Activated T-cell treated with anti-CD3 and anti-CD28 coated beads, Interleukin-2, amount 50 U/mL, for 4 hours (primary cell): ENCODE results near the gene ODAD2. TPM values are rescaled to one million over a fixed set of nuclear protein-coding genes. Genes with fewer than 3 reads are reported as not detected.

ENCODE experiments used
- ATAC-seq, 2 donors: fragments of 200-7000 bp; cut with Tn5 transposase; one replicate each; pipeline ENCODE4 v1.10.0; 2021
- DNase-seq: peaks from one replicate; pipeline ENCODE4 v3.0.0-alpha.2; 2020
- H3K27me3 Mint-ChIP-seq: one replicate; pipeline ENCODE4 v1.8.0; 2021; ENCODE audit warnings: low read depth, mixed read lengths
- H3K36me3 Mint-ChIP-seq: one replicate; pipeline ENCODE4 v1.8.0; 2022; ENCODE audit warnings: mixed read lengths; ENCODE audit not compliant: insufficient read depth
- H3K4me1 Mint-ChIP-seq: one replicate; pipeline ENCODE4 v1.8.0; 2021; ENCODE audit warnings: low read depth, mixed read lengths
- H3K4me3 Mint-ChIP-seq: one replicate; pipeline ENCODE4 v1.8.0; 2021; ENCODE audit warnings: mild to moderate bottlenecking, moderate library complexity, mixed read lengths
- H3K9me3 Mint-ChIP-seq: one replicate; pipeline ENCODE4 v1.8.0; 2021; ENCODE audit warnings: mixed read lengths
- total RNA-seq, 3 donors: library from RNA; stranded (reverse); gene quantifications; one replicate each; pipeline ENCODE4 v1.2.1, GENCODE V29; 2021

The ODAD2 gene
- total RNA-seq, 3 donors from 2014 or later = 0.05 TPM; not detected in 2

GRCh38 chr10:27838361-27838760 lies 160.5 kb downstream of the ODAD2 start:
- Mint-ChIP-seq H3K36me3 (peaks cover 1% of the 10 kb centered on the region), H3K27me3 (peaks cover 6% of the 10 kb centered on the region), H3K9me3 (no peaks in the 10 kb centered on the region), H3K4me3 (no peak overlapping the region), H3K4me1 (no peaks in the 10 kb centered on the region)
- DNase-seq (no peak), ATAC-seq (no peak)

DNA sequence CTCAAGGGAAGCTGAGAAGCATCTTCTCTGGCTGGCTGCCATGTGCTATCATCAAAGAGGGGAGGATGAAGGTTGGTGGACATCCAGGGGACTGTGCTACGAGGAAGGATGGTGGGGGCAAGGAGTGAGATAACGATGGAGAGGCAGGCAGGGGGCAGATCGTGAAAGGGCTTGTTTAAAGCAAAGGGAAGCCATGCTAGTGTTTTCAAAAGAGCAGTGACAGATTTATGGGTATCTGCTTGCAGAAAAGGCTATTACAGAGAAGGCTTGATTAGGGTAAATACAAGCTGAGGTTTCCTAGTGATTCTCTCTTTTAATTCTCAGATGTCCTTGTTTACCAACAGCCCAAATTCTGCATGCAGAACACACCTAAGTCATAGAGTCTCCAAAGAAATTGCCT lies 164.4 kb downstream of the ODAD2 start:
- ATAC-seq (no peak), DNase-seq (no peak)
- H3K27me3 Mint-ChIP-seq = peaks cover 7% of the 10 kb centered on the region
- H3K4me1 Mint-ChIP-seq = no peaks in the 10 kb centered on the region
- H3K9me3 Mint-ChIP-seq = no peaks in the 10 kb centered on the region
- H3K4me3 Mint-ChIP-seq = no peak overlapping the region
- no peaks in the 10 kb centered on the region for H3K36me3 Mint-ChIP-seq

DNA sequence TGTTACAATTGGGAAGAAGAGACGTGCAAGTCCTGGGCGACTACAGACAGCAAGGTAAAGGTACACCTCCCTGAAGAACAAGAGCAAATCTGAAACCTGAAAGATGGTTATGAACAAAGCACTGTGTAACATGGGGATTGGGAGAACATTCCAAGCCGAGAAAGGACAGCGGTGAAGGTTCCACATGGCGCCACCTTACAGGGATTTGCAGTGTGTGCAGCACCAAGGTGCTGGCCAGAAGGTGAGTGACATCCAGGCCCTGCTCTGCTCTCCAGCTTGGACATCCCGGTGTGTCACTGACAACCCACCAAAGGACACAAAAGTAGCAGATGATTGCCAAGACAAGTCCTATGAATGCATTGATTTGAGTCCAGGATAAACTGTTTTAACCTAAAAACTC lies 165.1 kb downstream of the ODAD2 start:
- Mint-ChIP-seq H3K27me3 (peaks cover 7% of the 10 kb centered on the region), H3K9me3 (no peaks in the 10 kb centered on the region), H3K4me3 (no peak overlapping the region), H3K36me3 (no peaks in the 10 kb centered on the region), H3K4me1 (no peaks in the 10 kb centered on the region)
- DNase-seq (no peak), ATAC-seq (no peak)

- no peaks in the 10 kb centered on the region for H3K9me3 Mint-ChIP-seq
- no peaks in the 10 kb centered on the region for H3K36me3 Mint-ChIP-seq
- no peaks in the 10 kb centered on the region for H3K4me1 Mint-ChIP-seq
- DNase-seq (no peak), ATAC-seq (no peak)
- H3K27me3 Mint-ChIP-seq = peaks cover 7% of the 10 kb centered on the region
- no peak overlapping the region for H3K4me3 Mint-ChIP-seq
Measured at GRCh38 chr10:27832826-27833225, 166.1 kb downstream of the ODAD2 start.

DNA sequence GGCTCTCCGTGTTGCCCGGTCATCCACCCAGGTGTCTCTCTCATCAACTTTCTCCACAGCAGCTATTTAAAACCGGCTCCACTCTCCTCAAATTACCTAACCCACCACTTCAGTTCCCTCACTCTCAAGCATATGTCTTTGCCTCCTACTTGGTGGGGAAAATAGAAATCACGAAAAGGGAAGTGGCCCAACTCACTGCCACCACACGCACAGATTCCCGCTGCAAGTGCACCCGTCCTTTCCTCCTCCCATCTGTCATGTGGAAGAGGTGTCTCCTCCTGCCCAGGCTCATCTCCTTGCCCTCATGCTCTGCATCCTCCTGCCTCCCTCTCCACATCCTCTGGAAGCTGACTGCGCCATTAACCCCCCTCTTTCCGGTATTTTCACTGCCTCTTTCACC lies 172.5 kb downstream of the ODAD2 start:
- ATAC-seq = no peak
- H3K27me3 Mint-ChIP-seq = peaks cover 7% of the 10 kb centered on the region

DNA sequence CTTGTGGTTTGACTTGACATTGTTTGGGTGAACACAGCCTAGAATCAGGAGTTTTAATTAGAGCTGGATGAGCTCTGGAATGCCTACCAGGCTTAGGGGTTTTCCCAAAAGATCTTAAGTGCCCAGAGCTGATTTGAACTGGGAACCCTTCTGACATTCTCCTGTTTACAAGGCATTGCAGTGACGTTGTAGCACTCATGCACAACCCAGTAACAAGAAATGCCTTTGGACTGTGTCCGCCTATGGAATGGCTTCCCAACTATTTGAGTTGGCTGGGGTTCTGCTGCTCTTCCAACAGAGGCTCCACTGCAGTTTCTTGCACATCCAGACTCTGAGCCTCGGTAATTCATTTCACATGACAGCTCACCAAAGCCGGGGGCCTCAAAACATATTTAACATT lies 176.6 kb downstream of the ODAD2 start:
- H3K36me3 Mint-ChIP-seq = no peaks in the 10 kb centered on the region
- no peak overlapping the region for H3K4me3 Mint-ChIP-seq
- H3K27me3 Mint-ChIP-seq = peaks cover 7% of the 10 kb centered on the region
- DNase-seq (no peak), ATAC-seq (no peak)
- H3K4me1 Mint-ChIP-seq = no peaks in the 10 kb centered on the region
- peaks cover 3% of the 10 kb centered on the region for H3K9me3 Mint-ChIP-seq

More for the DNA sequence above, 172.5 kb downstream of the ODAD2 start:
- H3K36me3 Mint-ChIP-seq = no peaks in the 10 kb centered on the region
- H3K9me3 Mint-ChIP-seq = peaks cover 3% of the 10 kb centered on the region
- H3K4me1 Mint-ChIP-seq = no peaks in the 10 kb centered on the region
- no peak overlapping the region for H3K4me3 Mint-ChIP-seq
- DNase-seq = no peak

DNA sequence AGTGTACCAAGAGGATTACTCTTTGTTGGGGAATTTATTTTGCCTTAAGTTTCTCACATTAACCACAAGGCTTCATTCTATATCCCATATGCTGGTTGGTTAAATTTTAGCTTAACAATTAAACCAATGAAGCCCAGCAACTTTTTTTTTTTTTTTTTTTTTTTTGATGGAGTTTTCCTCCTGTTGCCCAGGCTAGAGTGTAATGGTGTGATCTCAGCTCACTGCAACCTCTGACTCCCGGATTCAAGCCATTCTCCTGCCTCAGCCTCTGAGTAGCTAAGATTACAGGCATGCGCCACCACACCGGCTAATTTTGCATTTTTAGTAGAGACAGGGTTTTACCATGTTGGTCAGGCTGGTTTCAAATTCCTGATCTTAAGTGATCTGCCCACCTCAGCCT lies 178.2 kb downstream of the ODAD2 start:
- peaks cover 7% of the 10 kb centered on the region for H3K27me3 Mint-ChIP-seq
- no peak for DNase-seq

DNA sequence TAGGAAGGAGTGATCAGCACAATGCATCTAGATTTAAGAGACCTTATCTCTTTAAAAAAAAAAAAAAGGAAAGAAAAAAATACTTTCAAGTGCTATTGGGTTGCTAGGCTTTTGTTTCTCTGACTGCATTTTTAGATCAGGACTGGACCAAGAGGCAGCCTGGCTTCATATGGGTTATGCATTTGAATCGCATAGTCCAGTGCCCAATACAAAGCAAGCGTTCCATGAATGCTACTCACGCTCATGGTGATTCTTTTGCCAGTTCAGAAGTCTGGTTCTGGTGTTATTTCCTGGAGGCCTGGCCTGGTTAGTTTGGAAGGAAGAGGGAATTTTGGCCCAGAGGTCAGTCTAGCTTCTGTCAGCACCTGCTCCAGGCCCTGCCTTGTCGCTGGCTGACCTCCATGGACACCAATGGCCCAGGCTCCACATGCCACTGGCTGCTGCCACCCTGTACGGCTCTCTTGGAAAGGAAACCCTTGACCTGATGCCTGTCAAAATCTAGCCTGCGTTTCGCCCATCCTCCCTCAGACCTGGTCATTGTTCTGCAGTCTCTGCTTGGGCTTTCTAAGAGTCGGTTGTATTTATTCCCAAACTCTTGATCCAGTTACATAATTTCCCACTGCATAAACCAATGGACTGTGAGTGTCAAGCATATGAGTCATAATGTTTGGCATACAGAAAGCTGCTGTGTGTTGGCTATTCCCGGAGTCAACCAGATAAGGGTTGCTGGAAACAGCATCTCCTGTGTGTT lies 178.9 kb downstream of the ODAD2 start:
- no peak for DNase-seq
- Mint-ChIP-seq H3K9me3 (peaks cover 3% of the 10 kb centered on the region), H3K36me3 (no peaks in the 10 kb centered on the region), H3K27me3 (peaks cover 7% of the 10 kb centered on the region), H3K4me1 (no peaks in the 10 kb centered on the region), H3K4me3 (no peak overlapping the region)
- no peak for ATAC-seq

More for the DNA sequence above, 178.2 kb downstream of the ODAD2 start:
- ATAC-seq = no peak
- Mint-ChIP-seq H3K4me3 (no peak overlapping the region), H3K9me3 (peaks cover 3% of the 10 kb centered on the region), H3K4me1 (no peaks in the 10 kb centered on the region), H3K36me3 (no peaks in the 10 kb centered on the region)

DNA sequence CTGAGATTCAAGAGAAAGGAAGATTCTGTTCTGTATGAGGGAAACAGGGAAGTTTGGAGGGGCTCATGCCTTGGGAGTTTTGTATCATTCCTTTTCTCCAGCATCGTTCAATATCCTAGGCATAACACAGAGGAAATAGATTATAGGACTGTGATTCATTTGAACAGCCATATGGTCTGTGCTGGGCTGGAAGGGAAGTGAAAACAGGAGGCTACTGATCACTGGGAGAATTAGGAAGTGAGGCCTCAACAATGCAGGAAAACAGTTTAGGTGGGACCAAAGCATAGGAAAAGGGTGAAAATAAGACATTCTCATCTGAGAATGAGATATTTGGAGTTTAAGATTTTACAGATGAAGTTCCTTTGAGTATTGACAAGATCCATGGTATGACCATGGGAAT lies 182.6 kb downstream of the ODAD2 start:
- Mint-ChIP-seq H3K27me3 (no peaks in the 10 kb centered on the region), H3K9me3 (no peaks in the 10 kb centered on the region), H3K4me1 (no peaks in the 10 kb centered on the region), H3K36me3 (no peaks in the 10 kb centered on the region), H3K4me3 (no peak overlapping the region)
- DNase-seq = no peak
- no peak for ATAC-seq

- Mint-ChIP-seq H3K4me3 (no peak overlapping the region), H3K4me1 (no peaks in the 10 kb centered on the region), H3K9me3 (no peaks in the 10 kb centered on the region), H3K27me3 (no peaks in the 10 kb centered on the region), H3K36me3 (no peaks in the 10 kb centered on the region)
- no peak for DNase-seq
- no peak for ATAC-seq
Measured at GRCh38 chr10:27815846-27816245, 183.0 kb downstream of the ODAD2 start.

- DNase-seq (no peak), ATAC-seq (no peak)
- Mint-ChIP-seq H3K36me3 (no peaks in the 10 kb centered on the region), H3K4me3 (no peak overlapping the region), H3K9me3 (no peaks in the 10 kb centered on the region), H3K27me3 (no peaks in the 10 kb centered on the region), H3K4me1 (no peaks in the 10 kb centered on the region)
Measured at GRCh38 chr10:27815261-27815660, 183.6 kb downstream of the ODAD2 start.

- ATAC-seq (no peak), DNase-seq (no peak)
- no peaks in the 10 kb centered on the region for H3K36me3 Mint-ChIP-seq
- no peak overlapping the region for H3K4me3 Mint-ChIP-seq
- peaks cover 21% of the 10 kb centered on the region for H3K27me3 Mint-ChIP-seq
- no peaks in the 10 kb centered on the region for H3K4me1 Mint-ChIP-seq
- no peaks in the 10 kb centered on the region for H3K9me3 Mint-ChIP-seq
Measured at GRCh38 chr10:27805180-27805579, 193.7 kb downstream of the ODAD2 start.

DNA sequence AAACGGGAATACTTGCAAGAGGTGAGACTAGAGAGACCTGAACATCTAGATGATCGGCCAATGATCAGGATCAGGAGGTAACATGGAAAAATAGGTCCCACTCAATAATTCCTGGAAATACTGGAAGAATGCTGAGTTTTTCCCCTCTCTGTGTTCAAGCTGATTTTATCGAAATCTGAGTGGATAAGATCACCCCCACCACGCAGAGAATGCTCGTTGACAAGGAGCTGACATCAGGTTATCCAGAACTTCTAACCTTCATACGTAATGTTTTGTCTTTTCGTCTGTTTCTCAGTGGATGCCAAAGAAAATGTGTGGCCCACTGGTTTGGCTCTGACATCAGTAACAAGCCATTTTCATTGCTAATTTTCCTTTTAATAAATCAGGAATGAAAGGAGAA lies 194.7 kb downstream of the ODAD2 start:
- H3K9me3 Mint-ChIP-seq = no peaks in the 10 kb centered on the region
- peaks cover 25% of the 10 kb centered on the region for H3K27me3 Mint-ChIP-seq
- no peaks in the 10 kb centered on the region for H3K36me3 Mint-ChIP-seq
- no peak overlapping the region for H3K4me3 Mint-ChIP-seq
- DNase-seq (no peak), ATAC-seq (no peak)
- H3K4me1 Mint-ChIP-seq = no peaks in the 10 kb centered on the region

DNA sequence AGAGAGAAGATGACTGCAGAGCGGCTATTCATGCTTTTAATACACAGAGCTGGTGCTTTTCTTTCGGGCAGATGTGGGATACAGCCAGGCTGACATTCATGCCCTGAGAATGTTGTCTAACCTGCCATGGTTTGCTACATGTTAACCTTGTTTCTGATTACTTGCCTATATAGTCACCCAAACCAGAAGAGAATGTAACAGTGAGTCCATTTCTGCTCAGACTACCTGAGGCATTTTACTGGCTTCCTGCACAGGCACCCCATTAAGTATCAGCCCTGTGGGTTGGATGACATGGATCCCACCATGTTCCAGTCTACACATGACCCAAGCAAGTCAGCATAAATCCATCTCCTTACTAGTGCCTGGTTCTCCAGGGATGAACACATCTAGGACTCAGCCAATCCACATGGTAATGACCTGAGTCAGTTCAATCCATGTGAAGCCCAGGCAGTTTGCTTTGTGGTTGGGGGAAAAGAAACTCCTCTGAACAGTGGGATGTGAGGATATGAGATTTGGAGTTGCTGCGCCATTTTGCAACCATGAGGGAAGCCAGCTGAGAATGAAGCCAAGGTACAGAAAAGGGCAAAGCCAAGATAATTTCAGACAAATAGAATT lies 197.6 kb downstream of the ODAD2 start:
- ATAC-seq (no peak), DNase-seq (no peak)
- peaks cover 28% of the 10 kb centered on the region for H3K27me3 Mint-ChIP-seq
- H3K4me1 Mint-ChIP-seq = no peaks in the 10 kb centered on the region
- H3K36me3 Mint-ChIP-seq = no peaks in the 10 kb centered on the region
- no peak overlapping the region for H3K4me3 Mint-ChIP-seq
- no peaks in the 10 kb centered on the region for H3K9me3 Mint-ChIP-seq

GRCh38 chr10:27799046-27799445 lies 199.8 kb downstream of the ODAD2 start:
- Mint-ChIP-seq H3K27me3 (peaks cover 20% of the 10 kb centered on the region), H3K36me3 (no peaks in the 10 kb centered on the region), H3K4me3 (no peak overlapping the region), H3K4me1 (no peaks in the 10 kb centered on the region), H3K9me3 (no peaks in the 10 kb centered on the region)
- ATAC-seq = no peak
- no peak for DNase-seq
